HUES48 (cell line): ENCODE data around the gene SLU7.
A peak's percentile ranks its signal among the peaks of the same experiment; 100 is the strongest.

ENCODE experiments used
- H3K27ac ChIP-seq: one replicate; pipeline ENCODE4 v1.7.0; 2013; ENCODE audit warnings: low read depth, low read length, inconsistent platforms
- H3K27me3 ChIP-seq: 2 replicates; pipeline ENCODE4 v1.6.1; 2013; ENCODE audit warnings: mild to moderate bottlenecking, low read length; ENCODE audit not compliant: control insufficient read depth, insufficient read depth
- H3K36me3 ChIP-seq: 2 replicates; pipeline ENCODE4 v1.6.1; 2013; ENCODE audit warnings: low read length; ENCODE audit not compliant: control insufficient read depth, insufficient read depth
- H3K4me1 ChIP-seq: 2 replicates; pipeline ENCODE4 v1.6.1; 2013; ENCODE audit warnings: mild to moderate bottlenecking, low read length; ENCODE audit not compliant: control insufficient read depth, insufficient read depth
- H3K4me3 ChIP-seq: 2 replicates; pipeline ENCODE4 v1.5.1; 2013; ENCODE audit warnings: mild to moderate bottlenecking, low read depth, low read length
- H3K9ac ChIP-seq: 2 replicates; pipeline ENCODE4 v1.6.1; 2013; ENCODE audit warnings: mild to moderate bottlenecking, low read depth, low read length, moderate library complexity
- H3K9me3 ChIP-seq: 2 replicates; pipeline ENCODE4 v1.6.1; 2013; ENCODE audit warnings: low read length; ENCODE audit not compliant: control insufficient read depth, insufficient read depth

Gene SLU7

DNA sequence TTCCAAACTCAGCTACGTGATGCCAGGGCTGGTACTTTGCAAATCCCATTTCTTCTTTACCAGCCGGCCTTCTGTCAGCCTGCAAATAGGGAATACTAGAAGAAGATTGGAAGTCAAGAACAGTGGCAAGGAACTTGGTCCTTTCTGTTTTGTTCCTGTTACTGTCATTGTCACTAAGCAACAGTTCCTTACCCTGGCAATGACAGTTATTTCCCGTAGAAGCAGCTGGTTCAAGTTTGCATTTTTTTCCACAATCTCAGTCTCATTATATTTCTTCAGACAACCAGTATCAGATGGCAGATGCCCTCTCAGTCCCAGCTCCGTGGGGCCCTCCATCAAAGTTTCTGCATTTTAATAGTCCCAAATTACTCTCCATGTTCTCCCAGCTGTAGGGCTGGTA, 39.4 kb downstream of the SLU7 start:
- Histone ChIP-seq H3K27ac (no peak overlapping the region), H3K4me3 (no peak overlapping the region), H3K27me3 (no peaks in the 10 kb centered on the region; the same call in 1 of the 2 replicates), H3K9me3 (no peaks in the 10 kb centered on the region), H3K36me3 (no peaks in the 10 kb centered on the region), H3K4me1 (peaks cover 5% of the 10 kb centered on the region; the same call in 1 of the 2 replicates), H3K9ac (no peak overlapping the region)

DNA sequence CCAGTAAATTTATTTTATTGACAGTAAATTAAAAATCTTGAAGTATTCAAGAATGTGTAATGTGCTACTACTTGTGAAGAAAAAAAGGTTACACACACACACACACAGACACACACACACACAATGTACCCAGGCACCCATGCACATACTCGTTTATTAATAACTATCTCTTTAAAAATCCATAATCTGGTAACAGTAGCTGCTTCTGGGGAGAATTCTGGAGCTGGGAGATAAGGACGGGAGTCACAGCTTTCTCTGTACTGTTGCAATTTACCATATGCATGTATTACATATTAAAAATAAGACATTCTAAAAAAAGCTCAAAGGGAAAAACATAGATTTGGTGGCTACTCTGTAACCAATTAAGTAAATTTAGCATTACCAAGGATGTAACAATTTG, 40.6 kb downstream of the SLU7 start:
- Histone ChIP-seq H3K36me3 (no peaks in the 10 kb centered on the region), H3K9ac (no peak overlapping the region), H3K9me3 (no peaks in the 10 kb centered on the region), H3K27ac (no peak overlapping the region), H3K4me3 (no peak overlapping the region), H3K27me3 (peaks cover 5% of the 10 kb centered on the region; the same call in 1 of the 2 replicates), H3K4me1 (peaks cover 5% of the 10 kb centered on the region; the same call in 1 of the 2 replicates)

DNA sequence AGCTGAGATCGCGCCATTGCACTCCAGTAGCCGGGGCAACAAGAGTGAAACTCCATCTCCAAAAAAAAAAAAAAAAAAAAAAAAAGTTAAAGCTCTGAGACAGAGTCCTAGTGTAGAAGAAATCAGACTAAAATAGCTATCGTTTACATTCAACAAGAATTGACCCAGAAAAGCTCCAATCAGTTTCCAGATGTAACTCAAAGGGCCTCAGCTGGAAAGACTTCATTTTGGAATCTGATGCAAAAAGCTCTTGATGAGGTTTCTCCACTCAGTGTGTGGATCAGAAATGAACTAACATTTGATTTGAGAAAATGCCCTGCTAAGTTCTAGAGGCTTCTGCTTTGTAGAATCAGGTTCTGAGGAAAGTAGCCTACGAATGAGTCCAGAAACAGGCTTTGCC, 41.2 kb downstream of the SLU7 start:
- Histone ChIP-seq H3K27ac (no peak overlapping the region), H3K36me3 (no peaks in the 10 kb centered on the region), H3K4me1 (peaks cover 5% of the 10 kb centered on the region; the same call in 1 of the 2 replicates), H3K27me3 (peaks cover 5% of the 10 kb centered on the region; the same call in 1 of the 2 replicates), H3K9me3 (no peaks in the 10 kb centered on the region), H3K9ac (no peak overlapping the region), H3K4me3 (no peak overlapping the region)

DNA sequence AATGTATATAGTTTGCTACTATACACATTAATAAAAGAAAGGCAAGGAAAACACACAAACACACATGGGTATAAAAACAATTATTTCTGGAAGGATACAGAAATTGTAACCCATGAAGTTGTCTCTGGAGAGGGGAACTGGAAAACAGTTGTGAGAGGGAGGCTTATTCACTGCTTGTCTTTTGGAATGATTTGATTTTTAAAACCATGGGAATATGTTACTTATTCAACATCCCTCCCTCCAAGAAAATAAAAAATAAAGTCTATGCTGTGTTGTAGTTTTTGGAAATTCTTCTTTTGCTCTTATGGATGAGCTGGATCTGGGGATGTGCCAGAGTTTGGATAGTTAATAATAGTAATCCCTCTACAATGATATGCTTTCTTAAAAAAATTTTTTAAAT, 42.5 kb downstream of the SLU7 start:
- Histone ChIP-seq H3K4me1 (peaks cover 5% of the 10 kb centered on the region; the same call in 1 of the 2 replicates), H3K9ac (no peak overlapping the region), H3K27ac (no peak overlapping the region), H3K4me3 (no peak overlapping the region), H3K27me3 (peaks cover 10% of the 10 kb centered on the region; the same call in 1 of the 2 replicates), H3K36me3 (no peaks in the 10 kb centered on the region), H3K9me3 (no peaks in the 10 kb centered on the region)

DNA sequence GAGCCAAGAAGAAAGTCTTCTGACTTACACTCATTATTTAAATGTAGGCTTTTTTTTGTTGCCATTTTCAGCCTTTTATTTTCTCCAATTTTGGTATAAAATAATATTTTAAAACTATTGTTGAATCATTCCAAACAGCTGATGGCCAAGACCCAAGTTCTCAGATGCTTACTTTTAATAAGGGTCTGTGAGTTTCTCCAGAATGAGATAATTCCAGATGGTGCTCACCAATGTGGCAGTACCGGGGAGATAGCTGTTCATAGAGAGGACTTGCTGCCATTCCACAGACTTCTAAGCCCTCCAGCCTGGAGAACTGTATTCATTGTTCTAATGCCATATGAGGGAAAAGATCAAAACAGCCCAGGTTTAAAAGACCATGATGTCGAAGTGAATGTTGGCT, 43.2 kb downstream of the SLU7 start:
- peaks cover 5% of the 10 kb centered on the region; the same call in 1 of the 2 replicates for H3K4me1 ChIP-seq
- H3K9ac ChIP-seq: no peak overlapping the region
- no peak overlapping the region for H3K27ac ChIP-seq
- H3K36me3 ChIP-seq: no peaks in the 10 kb centered on the region
- H3K9me3 ChIP-seq: no peaks in the 10 kb centered on the region
- H3K4me3 ChIP-seq: no peak overlapping the region
- H3K27me3 ChIP-seq: peaks cover 17% of the 10 kb centered on the region

DNA sequence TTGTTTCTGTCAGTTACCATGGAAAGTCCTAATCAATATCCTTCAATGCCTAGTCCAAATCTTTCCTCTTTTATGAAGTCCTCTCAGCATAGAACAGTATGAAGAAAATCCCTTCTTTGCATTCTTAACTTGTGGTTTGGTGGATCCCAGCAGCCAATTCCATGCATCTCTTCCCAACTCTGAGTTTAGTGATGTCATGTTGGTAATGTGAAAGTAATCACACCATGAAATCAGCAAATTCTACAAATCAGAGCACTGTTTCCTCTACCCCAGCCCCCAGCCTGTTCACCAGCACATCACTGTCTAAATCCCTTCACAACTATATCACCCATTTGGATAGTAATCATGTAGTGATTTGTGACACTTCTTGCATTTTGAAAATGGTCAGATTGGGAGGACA, 43.7 kb downstream of the SLU7 start:
- H3K4me3 ChIP-seq: no peak overlapping the region
- H3K9me3 ChIP-seq: no peaks in the 10 kb centered on the region
- H3K27ac ChIP-seq: no peak overlapping the region
- H3K4me1 ChIP-seq: peaks cover 2% of the 10 kb centered on the region; the same call in 1 of the 2 replicates
- no peaks in the 10 kb centered on the region for H3K36me3 ChIP-seq
- H3K27me3 ChIP-seq: peaks cover 21% of the 10 kb centered on the region
- H3K9ac ChIP-seq: no peak overlapping the region

DNA sequence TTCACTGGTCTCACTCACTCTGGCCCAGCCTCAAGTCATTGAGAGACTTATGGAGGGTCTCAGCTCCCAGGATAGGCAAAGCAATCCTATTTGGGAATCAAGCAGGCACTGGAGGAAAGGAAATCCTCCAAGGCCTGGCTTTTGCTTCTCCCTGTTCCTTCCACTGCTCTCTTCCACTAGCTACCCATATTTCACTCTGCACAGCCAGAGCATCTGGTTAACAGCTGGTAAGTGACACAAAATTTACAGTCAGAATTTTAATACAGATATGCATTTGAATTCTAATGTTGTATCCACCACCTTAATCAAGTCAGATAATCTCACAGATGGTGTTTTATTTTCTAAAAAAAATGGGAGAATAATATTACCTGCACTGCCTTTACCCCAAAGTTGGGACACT, 47.6 kb downstream of the SLU7 start:
- no peaks in the 10 kb centered on the region for H3K4me1 ChIP-seq
- H3K36me3 ChIP-seq: no peaks in the 10 kb centered on the region
- no peak overlapping the region for H3K4me3 ChIP-seq
- H3K9ac ChIP-seq: no peak overlapping the region
- H3K27me3 ChIP-seq: peaks cover 39% of the 10 kb centered on the region
- no peak overlapping the region for H3K27ac ChIP-seq
- no peaks in the 10 kb centered on the region for H3K9me3 ChIP-seq

DNA sequence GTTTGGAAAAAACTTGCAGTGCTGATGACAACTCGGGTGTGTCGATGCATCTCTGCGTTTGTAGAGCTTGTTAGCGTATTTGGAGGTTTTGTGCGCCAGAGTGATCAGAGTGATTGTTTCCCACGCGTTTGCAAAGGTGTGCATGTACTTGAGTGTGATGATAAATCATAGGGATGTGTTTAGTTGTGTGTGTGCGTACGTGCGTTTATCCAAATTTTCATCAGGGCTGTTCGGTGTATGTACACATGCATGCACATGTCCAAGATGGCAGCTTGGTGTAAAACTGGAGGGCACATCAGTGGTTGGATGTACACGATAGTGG, 48.2 kb downstream of the SLU7 start:
- Histone ChIP-seq H3K9me3 (no peaks in the 10 kb centered on the region), H3K27ac (no peak overlapping the region), H3K4me1 (no peaks in the 10 kb centered on the region), H3K9ac (no peak overlapping the region), H3K4me3 (peak overlapping the region; percentile 54), H3K27me3 (peaks cover 39% of the 10 kb centered on the region), H3K36me3 (no peaks in the 10 kb centered on the region)

DNA sequence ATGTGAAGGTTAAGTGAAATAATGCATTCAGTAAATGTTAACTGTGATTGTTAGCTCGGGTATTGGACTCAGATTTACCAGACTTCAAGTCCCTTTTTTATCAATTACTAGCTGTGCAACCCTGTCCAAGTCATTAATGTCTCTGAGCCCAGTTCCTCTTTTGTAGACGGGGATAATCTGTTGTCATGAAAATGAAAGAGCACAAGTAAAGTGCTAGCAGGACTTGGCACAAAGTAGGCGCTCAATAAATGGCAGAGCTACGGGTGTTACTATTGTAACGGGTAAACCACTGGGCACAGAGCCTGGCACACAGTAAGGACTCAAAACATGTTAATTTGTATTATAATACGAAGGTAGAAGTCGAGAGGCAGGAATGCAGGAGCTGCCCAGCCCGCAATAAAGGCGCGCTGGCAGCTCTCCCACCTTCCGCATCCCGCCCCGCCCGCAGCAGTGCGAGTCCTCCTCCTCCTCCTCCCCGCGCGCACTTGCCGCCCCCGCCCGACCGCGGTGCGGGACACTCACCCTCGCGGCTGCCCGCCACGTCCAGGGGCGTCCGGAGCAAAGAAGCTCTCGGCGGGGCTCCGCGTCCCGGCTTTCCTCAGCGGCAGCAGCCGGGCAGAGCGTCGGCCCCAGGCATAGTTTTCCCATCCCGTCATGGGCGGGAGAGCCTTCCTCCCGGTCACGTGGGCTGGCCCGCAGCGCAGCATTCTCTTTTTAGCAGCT, 48.7 kb downstream of the SLU7 start, which contains the start of gene C1QTNF2:
TSS of gene C1QTNF2 (minus strand) at position 637 of the 723 bp plus-strand sequence. CDS start 15,615 bp downstream, outside the sequence.
- H3K4me1 ChIP-seq: no peaks in the 10 kb centered on the region
- no peak within 1 kb of the TSS for H3K27ac ChIP-seq
- H3K36me3 ChIP-seq: no peaks in the 10 kb centered on the region
- H3K9me3 ChIP-seq: no peaks in the 10 kb centered on the region
- no peak within 1 kb of the TSS for H3K9ac ChIP-seq
- peaks cover 39% of the 10 kb centered on the region for H3K27me3 ChIP-seq
- peak within 1 kb of the TSS; percentile 54 for H3K4me3 ChIP-seq

DNA sequence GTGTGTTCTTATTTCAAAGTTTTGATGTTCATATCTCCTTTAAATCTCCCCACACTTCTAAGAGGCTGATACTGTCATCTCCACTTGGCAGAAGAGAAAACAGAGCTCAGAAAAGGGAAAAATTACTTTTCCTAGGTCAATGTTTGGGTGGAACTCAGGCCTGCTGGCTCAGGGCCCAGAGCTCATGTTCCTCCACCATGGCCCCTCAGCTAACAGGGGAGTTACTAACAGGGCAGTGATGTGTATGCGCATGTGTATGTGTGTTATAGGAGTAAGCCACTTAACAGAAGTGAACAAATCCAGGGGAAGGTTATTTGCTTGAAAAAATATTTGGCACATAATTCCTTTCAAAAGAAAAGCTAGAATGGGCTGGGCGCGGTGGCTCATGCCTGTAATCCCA, 51.0 kb downstream of the SLU7 start:
- Histone ChIP-seq H3K27ac (no peak overlapping the region), H3K27me3 (peaks cover 34% of the 10 kb centered on the region), H3K4me1 (no peaks in the 10 kb centered on the region), H3K36me3 (no peaks in the 10 kb centered on the region), H3K9me3 (no peaks in the 10 kb centered on the region), H3K4me3 (no peak overlapping the region), H3K9ac (no peak overlapping the region)

DNA sequence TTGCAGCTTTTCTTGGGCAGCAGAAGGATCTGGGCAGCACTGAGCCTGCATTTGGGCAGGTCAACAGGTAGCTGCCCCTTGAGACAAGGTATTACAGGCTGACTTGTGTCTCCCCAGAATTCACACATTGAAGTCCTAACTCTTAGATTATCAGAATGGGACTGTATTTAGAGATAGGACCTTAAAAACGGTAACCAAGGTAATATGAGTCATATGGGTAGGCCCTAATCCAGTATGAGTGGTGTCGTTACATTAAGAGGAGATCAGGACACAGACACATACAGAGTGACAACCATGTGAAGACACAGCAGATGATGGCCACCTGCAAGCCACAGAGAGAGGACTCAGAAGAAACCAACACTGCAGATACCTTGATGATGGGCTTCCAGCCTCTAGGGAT, 51.6 kb downstream of the SLU7 start:
- no peaks in the 10 kb centered on the region for H3K9me3 ChIP-seq
- H3K36me3 ChIP-seq: no peaks in the 10 kb centered on the region
- H3K27me3 ChIP-seq: peaks cover 34% of the 10 kb centered on the region
- H3K27ac ChIP-seq: no peak overlapping the region
- no peak overlapping the region for H3K4me3 ChIP-seq
- H3K4me1 ChIP-seq: no peaks in the 10 kb centered on the region
- no peak overlapping the region for H3K9ac ChIP-seq
